ENCODE measurements around the gene ENTHD1. TPM values are rescaled to one million over a fixed set of nuclear protein-coding genes. Genes with fewer than 3 reads are reported as not detected.
A peak's percentile ranks its signal among the peaks of the same experiment; 100 is the strongest.

The ENTHD1 gene
- total RNA-seq, 3 donors from 2014 or later, result not detected

DNA sequence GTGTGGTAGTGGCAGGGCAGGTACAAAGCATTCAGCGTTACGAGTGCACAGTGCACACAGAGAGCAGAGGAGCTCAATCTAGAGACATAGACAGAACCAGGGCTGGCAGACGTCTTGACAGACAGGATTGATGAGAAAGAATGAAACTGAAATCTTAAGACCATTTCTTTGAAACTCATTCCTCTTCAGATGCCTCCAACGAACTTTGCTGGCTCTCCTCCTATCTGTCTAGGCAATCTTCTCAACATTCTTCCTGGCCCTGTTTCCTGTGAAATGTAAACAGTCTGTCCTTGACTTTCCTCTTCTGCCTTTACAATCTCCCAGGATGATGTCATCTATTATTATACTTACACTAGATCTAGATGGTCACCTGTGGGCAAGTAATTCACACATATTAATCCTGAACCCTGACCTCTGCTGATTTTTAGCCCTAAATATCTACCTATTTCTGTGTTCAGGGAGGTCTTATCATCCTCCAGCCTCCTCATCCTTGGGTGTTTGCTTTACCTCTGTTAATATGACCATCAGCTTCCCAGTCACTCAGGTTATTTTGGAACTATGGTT lies 119.5 kb downstream of the ENTHD1 start:
- intact Hi-C loops (cut with DNase I, micrococcal nuclease), result no loop called here
- peak; percentile 81 for ATAC-seq
- H3K4me3 ChIP-seq, result no peak overlapping the region
- no peaks in the 10 kb centered on the region for H3K36me3 ChIP-seq (ENCODE audit: low read depth)
- H3K9me3 ChIP-seq, result no peaks in the 10 kb centered on the region
- H3K4me1 ChIP-seq (ENCODE audit: low read depth), result peaks cover 15% of the 10 kb centered on the region
- DNase-seq, result peak in 1 of 3 donors; percentile 33
- TF ChIP-seq, protein P1, sequence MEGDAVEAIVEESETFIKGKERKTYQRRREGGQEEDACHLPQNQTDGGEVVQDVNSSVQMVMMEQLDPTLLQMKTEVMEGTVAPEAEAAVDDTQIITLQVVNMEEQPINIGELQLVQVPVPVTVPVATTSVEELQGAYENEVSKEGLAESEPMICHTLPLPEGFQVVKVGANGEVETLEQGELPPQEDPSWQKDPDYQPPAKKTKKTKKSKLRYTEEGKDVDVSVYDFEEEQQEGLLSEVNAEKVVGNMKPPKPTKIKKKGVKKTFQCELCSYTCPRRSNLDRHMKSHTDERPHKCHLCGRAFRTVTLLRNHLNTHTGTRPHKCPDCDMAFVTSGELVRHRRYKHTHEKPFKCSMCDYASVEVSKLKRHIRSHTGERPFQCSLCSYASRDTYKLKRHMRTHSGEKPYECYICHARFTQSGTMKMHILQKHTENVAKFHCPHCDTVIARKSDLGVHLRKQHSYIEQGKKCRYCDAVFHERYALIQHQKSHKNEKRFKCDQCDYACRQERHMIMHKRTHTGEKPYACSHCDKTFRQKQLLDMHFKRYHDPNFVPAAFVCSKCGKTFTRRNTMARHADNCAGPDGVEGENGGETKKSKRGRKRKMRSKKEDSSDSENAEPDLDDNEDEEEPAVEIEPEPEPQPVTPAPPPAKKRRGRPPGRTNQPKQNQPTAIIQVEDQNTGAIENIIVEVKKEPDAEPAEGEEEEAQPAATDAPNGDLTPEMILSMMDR (IDR thresholded peaks at IDR 0.05), result no peak

DNA sequence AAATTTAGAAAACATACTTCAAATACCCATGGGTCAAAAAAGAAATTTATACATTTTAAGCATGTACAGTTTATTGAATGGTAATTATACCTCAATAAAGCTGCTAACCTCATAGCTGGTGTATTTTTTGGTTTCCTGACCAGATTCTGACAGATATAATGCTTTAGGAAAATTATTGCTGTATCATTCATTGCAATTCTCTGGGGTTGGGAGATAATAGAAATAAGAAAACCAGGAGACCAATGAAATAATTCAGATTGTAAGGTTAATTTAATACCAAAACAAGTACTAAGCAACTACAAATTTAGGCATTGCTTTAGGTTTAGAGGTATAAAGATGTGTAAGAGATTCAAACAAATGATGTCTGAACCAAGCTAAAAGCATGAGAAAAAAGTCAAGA lies 120.1 kb downstream of the ENTHD1 start:
- intact Hi-C loops (cut with DNase I, micrococcal nuclease), result no loop called here
- Histone ChIP-seq H3K9me3 (no peaks in the 10 kb centered on the region), H3K4me3 (no peak overlapping the region), H3K36me3 (ENCODE audit: low read depth) (no peaks in the 10 kb centered on the region), H3K4me1 (ENCODE audit: low read depth) (peaks cover 15% of the 10 kb centered on the region)
- ATAC-seq (no peak), DNase-seq (no peak)
- TF ChIP-seq, protein P1 (IDR thresholded peaks at IDR 0.05), result no peak

DNA sequence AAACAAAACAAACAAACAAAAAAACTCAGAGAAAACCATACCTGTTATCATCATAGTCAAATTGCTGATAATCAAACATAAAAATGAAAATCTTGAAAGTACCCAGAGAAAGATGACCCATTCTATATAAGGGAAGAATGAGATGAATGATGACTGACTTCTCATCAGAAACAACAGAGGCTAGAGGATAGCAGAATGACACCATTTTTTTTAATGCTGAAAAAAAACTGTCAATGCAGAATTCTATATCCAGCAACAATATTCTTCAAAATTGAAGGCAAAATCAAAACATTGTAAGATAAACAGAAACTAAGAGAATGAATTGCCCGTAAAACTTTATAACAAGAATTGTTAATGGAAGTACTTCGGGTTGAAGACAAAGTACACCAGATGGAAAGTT lies 122.1 kb downstream of the ENTHD1 start:
- TF ChIP-seq, protein P1 (IDR thresholded peaks at IDR 0.05), result no peak
- ATAC-seq (no peak), DNase-seq (no peak)
- H3K9me3 ChIP-seq, result no peaks in the 10 kb centered on the region
- no peaks in the 10 kb centered on the region for H3K36me3 ChIP-seq (ENCODE audit: low read depth)
- intact Hi-C loops (cut with DNase I, micrococcal nuclease), result no loop called here
- peaks cover 12% of the 10 kb centered on the region for H3K4me1 ChIP-seq (ENCODE audit: low read depth)
- H3K4me3 ChIP-seq, result no peak overlapping the region

DNA sequence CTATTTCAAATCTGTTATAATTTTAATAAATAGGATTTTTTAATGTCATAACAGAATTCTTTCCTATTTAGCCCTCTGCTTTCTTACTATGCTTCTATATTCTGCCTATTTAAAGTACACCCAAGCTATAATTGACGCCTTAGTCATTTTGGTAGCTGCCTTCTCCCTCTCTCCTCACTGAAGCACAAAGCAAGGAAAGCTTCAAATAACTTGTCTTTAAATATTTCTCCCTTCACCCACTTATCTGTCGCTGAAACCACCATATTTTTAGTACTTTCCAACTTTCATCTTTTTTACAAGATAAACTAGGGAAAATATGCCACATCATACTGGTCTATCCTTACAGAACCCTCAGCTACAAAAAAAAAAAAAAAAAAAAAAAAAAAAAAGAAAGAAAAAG lies 127.9 kb downstream of the ENTHD1 start:
- Histone ChIP-seq H3K4me1 (ENCODE audit: low read depth) (no peaks in the 10 kb centered on the region), H3K36me3 (ENCODE audit: low read depth) (no peaks in the 10 kb centered on the region), H3K4me3 (no peak overlapping the region), H3K9me3 (no peaks in the 10 kb centered on the region)
- ATAC-seq (no peak), DNase-seq (no peak)
- TF ChIP-seq, protein P1 (IDR thresholded peaks at IDR 0.05), result no peak
- intact Hi-C loops (cut with DNase I, micrococcal nuclease), result no loop called here

DNA sequence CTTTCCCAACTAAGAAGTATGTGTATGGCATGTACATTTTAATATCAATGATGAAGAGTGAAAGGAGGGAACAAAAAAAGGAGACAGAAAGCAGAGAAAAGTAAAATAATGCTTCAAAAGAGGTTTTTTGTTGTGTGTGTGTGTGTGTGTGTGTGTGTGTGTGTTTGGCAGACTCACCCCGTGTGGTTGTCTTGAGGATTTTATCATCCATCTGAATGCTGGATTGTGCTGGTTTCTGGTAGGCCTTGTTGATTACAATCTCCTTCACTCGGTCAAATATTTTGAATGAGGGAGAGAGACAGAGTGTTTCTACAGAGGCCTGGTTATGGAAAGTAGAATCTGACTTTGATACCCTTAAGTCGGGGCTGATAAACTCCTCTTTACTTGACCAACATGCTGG lies 128.5 kb downstream of the ENTHD1 start:
- intact Hi-C loops (cut with DNase I, micrococcal nuclease), result no loop called here
- DNase-seq (no peak), ATAC-seq (no peak)
- TF ChIP-seq, protein P1 (IDR thresholded peaks at IDR 0.05), result no peak
- H3K36me3 ChIP-seq (ENCODE audit: low read depth), result no peaks in the 10 kb centered on the region
- no peaks in the 10 kb centered on the region for H3K4me1 ChIP-seq (ENCODE audit: low read depth)
- H3K4me3 ChIP-seq, result no peak overlapping the region
- H3K9me3 ChIP-seq, result no peaks in the 10 kb centered on the region

DNA sequence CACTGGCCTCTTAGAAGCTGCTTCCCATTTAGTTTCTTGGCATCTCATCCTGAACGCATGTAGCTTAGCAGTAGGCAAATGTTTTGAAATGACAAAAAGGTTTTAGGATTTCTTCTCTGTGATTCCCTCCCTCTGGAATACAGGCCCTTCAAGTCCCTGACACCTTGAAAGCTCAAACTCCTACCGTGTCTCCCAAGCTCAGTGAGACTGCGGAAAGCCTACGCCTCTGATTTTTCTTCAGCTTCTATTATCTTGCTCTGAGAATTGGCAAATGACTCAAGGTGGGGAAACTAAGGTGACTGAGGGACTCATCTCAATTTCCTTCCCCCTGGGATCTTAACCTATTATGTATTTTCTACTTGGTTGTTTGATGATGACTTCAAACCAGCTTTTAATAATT lies 130.3 kb downstream of the ENTHD1 start:
- H3K4me1 ChIP-seq (ENCODE audit: low read depth), result no peaks in the 10 kb centered on the region
- H3K9me3 ChIP-seq, result no peaks in the 10 kb centered on the region
- intact Hi-C loops (cut with DNase I, micrococcal nuclease), result no loop called here
- ATAC-seq, result no peak
- DNase-seq, result no peak
- TF ChIP-seq, protein P1 (IDR thresholded peaks at IDR 0.05), result no peak
- no peak overlapping the region for H3K4me3 ChIP-seq
- H3K36me3 ChIP-seq (ENCODE audit: low read depth), result no peaks in the 10 kb centered on the region

All from mucosa of descending colon (tissue), 3 donors.